ENCODE data around the gene TMEM269.

DNA sequence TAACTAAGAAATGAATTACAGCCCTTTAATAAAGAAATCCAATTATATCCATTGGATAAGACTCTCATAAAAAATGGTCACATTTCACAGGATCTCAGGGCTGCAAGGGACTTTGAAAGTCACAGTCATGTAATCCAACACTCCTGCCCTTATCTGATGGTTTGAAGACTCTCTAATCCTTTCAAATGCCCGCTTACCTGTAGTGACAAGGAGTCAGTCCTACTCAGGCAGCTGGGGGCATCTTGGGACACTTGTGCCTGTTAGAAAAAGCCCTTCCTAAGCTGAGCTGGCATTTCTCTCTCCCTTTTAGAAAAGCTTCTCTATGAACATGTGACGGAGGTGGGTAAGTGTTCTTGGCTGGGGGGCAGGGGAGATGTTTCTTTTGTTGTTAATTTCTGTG, 50.6 kb downstream of the TMEM269 start:
- TF ChIP-seq TAF1 (IDR thresholded peaks at IDR 0.05; ENCODE audit: low read depth, low read length) (no peak), POLR2A (IDR thresholded peaks at IDR 0.05; ENCODE audit: low read depth, low read length) (no peak)
